PC-9 (cell line): Measurements from ENCODE around the gene IL23R. TPM values are rescaled to one million over a fixed set of nuclear protein-coding genes. Genes with fewer than 3 reads are reported as not detected.

ENCODE experiments used
- BruUV-seq: library from RNA; stranded (reverse); fragments of 400-500 nt; replicated peaks from 2 replicates; lab custom pipeline; 2021; lab: Mats Ljungman, UMichigan
- CTCF ChIA-PET: fragments of 300-600 bp; sonication (Branson Sonifier 250); formaldehyde crosslinking; loops from one replicate; lab custom pipeline; 2022; ENCODE audit warnings: antibody characterized with exemption; lab: Charles Lee
- POLR2A ChIA-PET: fragments of 300-600 bp; sonication (Branson Sonifier 250); formaldehyde crosslinking; loops from one replicate; lab custom pipeline; 2022; ENCODE audit warnings: antibody characterized with exemption; ENCODE audit not compliant: unreplicated experiment; lab: Charles Lee
- DNase-seq, 2 experiments: peaks; one replicate each; pipeline versions ENCODE4 v3.0.0 to v3.0.0-alpha.2; 2015 to 2022; ENCODE audit warnings: mixed read lengths in 1 of 2
- H2AFZ ChIP-seq: fragments of 200-600 bp; sonication (generic); 2 replicates; pipeline ENCODE4 v1.8.1; 2017; ENCODE audit warnings: antibody characterized with exemption
- H3F3A ChIP-seq: fragments of 200-600 bp; sonication (generic); 2 replicates; pipeline ENCODE4 v1.8.1; 2017; ENCODE audit warnings: antibody characterized with exemption, mild to moderate bottlenecking, low read depth; ENCODE audit not compliant: insufficient read depth
- H3K27ac ChIP-seq: fragments of 200-600 bp; sonication (generic); 2 replicates; pipeline ENCODE4 v1.6.1; 2016; ENCODE audit warnings: mixed run types
- H3K27me3 ChIP-seq: fragments of 200-600 bp; sonication (generic); 2 replicates; pipeline ENCODE4 v1.6.1; 2016; ENCODE audit warnings: low read depth, mixed run types; ENCODE audit not compliant: insufficient read depth
- H3K36me3 ChIP-seq: fragments of 200-600 bp; sonication (generic); 2 replicates; pipeline ENCODE4 v1.6.1; 2016; ENCODE audit warnings: low read depth, mixed run types
- H3K4me1 ChIP-seq: fragments of 200-600 bp; sonication (generic); replicated peaks from 2 replicates; pipeline ENCODE4 v1.6.1; 2016; ENCODE audit warnings: mixed run types; ENCODE audit not compliant: insufficient read depth
- H3K4me2 ChIP-seq: fragments of 200-600 bp; sonication (generic); 2 replicates; pipeline ENCODE4 v1.6.1; 2017; ENCODE audit warnings: mixed run types
- H3K4me3 ChIP-seq: fragments of 200-600 bp; sonication (generic); 2 replicates; pipeline ENCODE4 v1.6.1; 2016; ENCODE audit warnings: mixed run types
- H3K79me2 ChIP-seq: fragments of 200-600 bp; sonication (generic); 2 replicates; pipeline ENCODE4 v1.6.1; 2017; ENCODE audit warnings: low read depth, mixed run types
- H3K9me2 ChIP-seq: fragments of 200-600 bp; sonication (generic); 2 replicates; pipeline ENCODE4 v1.8.1; 2017; ENCODE audit warnings: mild to moderate bottlenecking; ENCODE audit not compliant: insufficient read depth
- H3K9me3 ChIP-seq: fragments of 200-600 bp; sonication (generic); 2 replicates; pipeline ENCODE4 v1.8.1; 2016; ENCODE audit warnings: low read depth; ENCODE audit not compliant: insufficient read depth
- H4K20me1 ChIP-seq: fragments of 200-600 bp; sonication (generic); 2 replicates; pipeline ENCODE4 v1.8.1; 2017; ENCODE audit not compliant: insufficient read depth
- CTCF ChIP-seq: fragments of 200-600 bp; sonication (generic); conservative IDR thresholded peaks from 2 replicates; pipeline ENCODE4 v1.6.1; 2017; ENCODE audit warnings: mixed run types, antibody characterized with exemption, mild to moderate bottlenecking, moderate library complexity
- EZH2 ChIP-seq: fragments of 200-600 bp; sonication (generic); IDR thresholded peaks from 2 replicates; pipeline ENCODE4 v1.8.0; 2017; ENCODE audit warnings: antibody characterized with exemption, low read depth
- intact Hi-C: fragments of 100-400 bp; cut with micrococcal nuclease; formaldehyde crosslinking; loops from one replicate; pipeline ENCODE4 v1.10.0; 2022; ENCODE audit not compliant: unreplicated experiment
- total RNA-seq: library from RNA; stranded (reverse); gene quantifications from 2 replicates; pipeline ENCODE4 v1.2.3, GENCODE V29; 2021

Gene IL23R
- total RNA-seq, 1 experiment from 2014 or later: not detected

GRCh38 chr1:67126974-67127373 is 39.3 kb upstream of the IL23R start:
- Histone ChIP-seq H3K4me3 (no peak overlapping the region), H3K9me3 (no peaks in the 10 kb centered on the region), H3K27me3 (no peaks in the 10 kb centered on the region), H3F3A (no peaks in the 10 kb centered on the region), H3K4me2 (no peak overlapping the region), H3K27ac (no peak overlapping the region), H3K4me1 (no peaks in the 10 kb centered on the region), H3K79me2 (no peaks in the 10 kb centered on the region), H4K20me1 (no peaks in the 10 kb centered on the region), H2AFZ (no peak overlapping the region), H3K36me3 (no peaks in the 10 kb centered on the region), H3K9me2 (no peaks in the 10 kb centered on the region)
- ChIA-PET CTCF (no interaction called here), POLR2A (interaction anchor here (0.6 kb wide), 1 partner anchor 131 kb away, joined by 3 read pairs; no protein-coding TSS in a partner anchor)
- BruUV-seq: no TSS peak
- intact Hi-C loops: no loop called here
- no peak for DNase-seq
- no peak for TF ChIP-seq CTCF
- TF ChIP-seq EZH2: no peak

GRCh38 chr1:67130673-67131072 is 35.6 kb upstream of the IL23R start:
- DNase-seq: no peak
- Histone ChIP-seq H4K20me1 (no peaks in the 10 kb centered on the region), H3K79me2 (no peaks in the 10 kb centered on the region), H3K27ac (no peak overlapping the region), H3K27me3 (no peaks in the 10 kb centered on the region), H3K9me2 (no peaks in the 10 kb centered on the region), H3K36me3 (no peaks in the 10 kb centered on the region), H3F3A (no peaks in the 10 kb centered on the region), H3K9me3 (no peaks in the 10 kb centered on the region), H3K4me2 (no peak overlapping the region), H3K4me3 (no peak overlapping the region), H2AFZ (no peak overlapping the region), H3K4me1 (no peaks in the 10 kb centered on the region)
- intact Hi-C loops: no loop called here
- POLR2A ChIA-PET: no interaction called here
- no TSS peak for BruUV-seq
- TF ChIP-seq EZH2 (no peak), CTCF (no peak)
- CTCF ChIA-PET: no interaction called here

GRCh38 chr1:67133177-67133576 is 33.1 kb upstream of the IL23R start:
- Histone ChIP-seq H3K27ac (no peak overlapping the region), H3K4me2 (no peak overlapping the region), H3K79me2 (no peaks in the 10 kb centered on the region), H3K9me3 (no peaks in the 10 kb centered on the region), H3K9me2 (no peaks in the 10 kb centered on the region), H3K36me3 (no peaks in the 10 kb centered on the region), H2AFZ (0 out of 2 replicates have a peak overlapping the region, but pooled peaks have one; percentile 5), H3F3A (no peaks in the 10 kb centered on the region), H3K4me1 (no peaks in the 10 kb centered on the region), H4K20me1 (no peaks in the 10 kb centered on the region), H3K4me3 (no peak overlapping the region), H3K27me3 (no peaks in the 10 kb centered on the region)
- BruUV-seq: no TSS peak
- ChIA-PET CTCF (no interaction called here), POLR2A (no interaction called here)
- no peak for TF ChIP-seq EZH2
- TF ChIP-seq CTCF: no peak
- intact Hi-C loops: no loop called here
- no peak for DNase-seq
